Nasal cavity respiratory epithelium epithelial cell of viscerocranial mucosa (primary cell): Measurements from ENCODE around the gene EIF2B1. TPM values are rescaled to one million over a fixed set of nuclear protein-coding genes. Genes with fewer than 3 reads are reported as not detected.

Experiments used
- total RNA-seq: library from RNA; depleted of rRNA; stranded (reverse); fragments of >200 nt; gene quantifications from 2 replicates; pipeline ENCODE4 v1.2.3, GENCODE V29; 2014

EIF2B1 gene
- 36.9 and 51.8 TPM in 2 replicates for total RNA-seq

DNA sequence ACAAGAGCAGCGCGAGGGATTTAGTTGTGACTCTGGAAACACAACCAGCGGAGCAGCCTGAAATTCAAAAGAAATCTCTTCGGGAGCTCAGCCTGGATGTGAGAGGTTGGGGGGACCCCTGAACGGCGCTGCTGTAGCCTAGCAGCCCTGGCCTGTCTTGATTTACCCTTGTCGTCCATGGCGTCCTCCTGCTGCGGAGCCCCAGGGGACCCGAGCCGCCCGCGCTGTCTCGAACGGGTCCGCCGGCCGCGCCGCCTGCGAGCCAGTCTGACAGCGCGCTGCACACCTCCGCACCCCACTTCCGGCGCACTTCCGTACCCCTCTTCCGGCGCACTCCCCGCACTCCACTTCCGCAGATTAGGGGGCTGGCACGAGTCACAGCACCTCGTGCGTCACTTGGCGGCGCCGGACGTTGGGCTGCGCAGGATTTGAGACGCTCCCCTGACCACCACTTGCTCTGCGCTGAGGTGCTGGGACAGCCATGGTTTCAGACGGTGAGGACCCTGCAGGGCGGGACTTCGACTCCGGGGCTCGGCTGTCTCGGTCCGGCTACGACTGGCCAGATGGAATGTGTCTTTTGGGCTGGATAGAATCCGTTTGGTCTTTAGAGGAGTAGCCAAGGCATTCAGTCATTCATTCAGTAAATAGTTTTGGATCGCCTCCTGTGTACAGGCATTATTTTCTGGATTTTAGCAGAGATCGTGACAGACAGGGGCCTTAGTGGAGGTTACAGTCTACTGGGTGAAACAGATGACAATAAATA lies at the start of gene EIF2B1, which contains the start of gene GTF2H3:
Gene EIF2B1 (minus strand): TSS at position 308 of the 763 bp plus-strand sequence. CDS start 129 bp downstream, at position 179.
Gene GTF2H3 (plus strand): TSS at position 451 of the 763 bp plus-strand sequence. CDS start 31 bp downstream, at position 482.

DNA sequence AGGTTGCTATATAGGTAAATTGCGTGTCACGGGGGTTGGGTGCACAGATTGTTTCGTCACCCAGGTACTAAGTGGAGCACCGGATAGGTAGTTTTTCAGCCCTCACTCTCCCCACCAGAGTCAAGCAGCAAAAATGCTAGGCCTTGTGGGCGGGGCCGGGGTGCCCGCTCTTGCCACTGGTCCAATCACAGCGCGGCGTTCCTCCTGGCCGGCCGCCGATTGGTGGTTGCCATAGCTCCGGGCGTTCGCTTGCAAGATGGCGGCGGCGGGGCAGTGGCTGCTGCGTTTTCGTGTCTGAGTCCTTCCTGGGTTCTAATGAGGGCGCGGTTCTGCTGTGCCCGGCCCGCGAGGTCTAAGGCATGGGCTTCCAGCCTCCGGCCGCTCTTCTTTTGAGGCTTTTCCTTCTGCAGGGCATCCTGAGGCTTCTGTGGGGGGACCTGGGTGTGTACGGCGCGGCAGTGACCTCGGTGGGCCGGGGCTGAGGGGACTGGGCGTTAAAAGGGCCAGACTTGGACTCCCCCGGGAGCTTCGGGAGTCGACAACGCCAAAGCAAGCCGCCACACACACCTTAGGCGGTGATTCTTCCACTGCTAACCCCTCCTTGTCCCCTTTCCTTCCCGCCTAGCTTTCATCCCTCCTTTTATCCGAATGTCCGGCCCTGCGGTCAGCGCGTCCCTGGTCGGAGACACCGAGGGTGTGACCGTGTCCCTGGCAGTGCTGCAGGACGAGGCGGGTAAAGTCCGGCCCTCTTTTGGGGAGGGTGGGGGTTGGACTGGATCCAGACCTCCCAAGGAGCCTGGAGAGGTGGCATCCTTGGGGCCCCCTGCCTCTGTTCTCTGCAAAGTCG lies 37.6 kb upstream of the EIF2B1 start, which contains the start of gene TCTN2:
Gene TCTN2 (plus strand): TSS at position 232 of the 847 bp plus-strand sequence. CDS start 128 bp downstream, at position 360.

DNA sequence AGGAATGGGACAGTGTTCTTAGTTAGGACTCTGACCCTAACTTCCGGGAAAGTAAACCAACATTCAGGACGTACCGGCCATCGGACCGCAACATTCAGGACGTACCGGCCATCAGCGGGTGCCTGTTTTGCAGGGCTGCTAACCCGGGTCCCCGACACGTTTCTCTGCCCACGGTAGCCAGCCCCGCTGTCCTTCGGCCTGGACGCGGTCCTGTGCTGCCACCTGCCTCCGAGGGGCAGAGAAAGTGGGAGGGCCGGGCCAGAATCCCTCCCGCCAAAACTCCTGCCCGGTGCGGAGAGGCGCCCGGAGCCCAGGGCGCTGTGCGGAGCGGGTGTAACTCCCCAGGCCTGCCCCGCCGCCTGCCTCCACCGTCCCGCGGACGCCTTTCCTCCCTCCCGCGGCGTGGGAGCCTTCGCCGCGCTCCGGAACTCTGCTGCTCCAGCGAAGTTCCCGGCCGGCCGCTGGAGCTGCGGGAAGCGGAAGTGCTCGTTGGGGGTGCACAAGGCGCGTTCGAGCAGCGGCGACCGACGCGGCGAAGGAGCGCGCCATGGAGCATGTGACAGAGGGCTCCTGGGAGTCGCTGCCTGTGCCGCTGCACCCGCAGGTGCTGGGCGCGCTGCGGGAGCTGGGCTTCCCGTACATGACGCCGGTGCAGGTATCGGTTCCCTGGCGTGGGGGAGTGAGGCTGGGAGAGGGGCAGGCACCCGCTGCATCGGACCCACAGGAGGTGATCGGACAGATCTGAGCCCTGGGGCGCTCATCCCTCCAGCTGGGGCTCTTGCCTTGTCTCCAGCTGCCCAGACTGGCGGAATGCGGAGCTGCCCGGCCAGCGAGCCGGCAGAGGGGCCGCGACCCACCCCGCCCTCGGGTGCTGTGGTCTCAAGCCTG lies 31.6 kb downstream of the EIF2B1 start, which contains the start of gene DDX55:
Gene DDX55 (plus strand): TSS at position 498 of the 888 bp plus-strand sequence. CDS start 50 bp downstream, at position 548.

Other genes starting within 250 kb of the EIF2B1 start
- 45.8 and 56.0 TPM in 2 replicates for gene KMT5A, start 249.6 kb downstream of the EIF2B1 start, total RNA-seq
- gene RILPL2, start 197.0 kb downstream of the EIF2B1 start, total RNA-seq = 3.9 and 4.1 TPM in 2 replicates
- 9.3 and 14.4 TPM in 2 replicates for gene SNRNP35, start 175.5 kb downstream of the EIF2B1 start, total RNA-seq
- gene RILPL1, start 100.0 kb downstream of the EIF2B1 start, total RNA-seq = 7.9 and 17.4 TPM in 2 replicates
- 365 and 836 TPM in 2 replicates for gene TMED2, start 49.1 kb downstream of the EIF2B1 start, total RNA-seq
- gene DDX55, start 31.6 kb downstream of the EIF2B1 start, total RNA-seq = 22.6 and 22.9 TPM in 2 replicates
- gene GTF2H3, start 143 bp upstream of the EIF2B1 start, total RNA-seq = 56.4 and 59.1 TPM in 2 replicates
- gene TCTN2, start 37.4 kb upstream of the EIF2B1 start, total RNA-seq = 2.7 and 5.0 TPM in 2 replicates
- gene ATP6V0A2, start 78.7 kb upstream of the EIF2B1 start, total RNA-seq = 30.7 and 36.2 TPM in 2 replicates
- under 0.01 and 0.07 TPM in 2 replicates for gene DNAH10, start 128.6 kb upstream of the EIF2B1 start, total RNA-seq